C1 segment of cervical spinal cord (tissue), 14 donors: Measurements from ENCODE around the gene OR2H2.

Experiments used
- DNase-seq, 14 donors: peaks; one replicate each; lab custom pipeline; 2025; lab: John Stamatoyannopoulos, UW

OR2H2 gene

DNA sequence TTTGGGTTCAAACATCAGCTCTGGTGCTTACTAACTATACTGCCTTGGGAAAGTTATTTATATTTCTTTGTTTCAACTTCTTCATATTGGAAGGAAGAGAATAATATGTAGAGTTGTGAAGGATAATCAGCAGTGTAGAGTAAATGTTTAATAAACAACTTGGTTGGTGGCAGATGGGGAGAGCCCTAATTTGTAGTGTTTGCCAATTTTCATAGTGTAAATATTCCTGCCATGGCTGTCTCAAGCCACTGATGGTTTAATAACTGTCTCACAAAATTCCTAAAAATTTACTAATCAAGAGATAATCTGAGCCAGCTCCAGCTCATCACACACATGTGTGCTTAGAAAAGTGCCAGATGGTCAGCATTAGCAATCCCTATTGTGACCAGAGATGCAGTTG is at the start of gene OR2H2:
OR2H2 (plus strand) TSS at position 301 of the 400 bp plus-strand sequence. CDS start 2,824 bp downstream, outside the sequence.
- DNase-seq = no peak

DNA sequence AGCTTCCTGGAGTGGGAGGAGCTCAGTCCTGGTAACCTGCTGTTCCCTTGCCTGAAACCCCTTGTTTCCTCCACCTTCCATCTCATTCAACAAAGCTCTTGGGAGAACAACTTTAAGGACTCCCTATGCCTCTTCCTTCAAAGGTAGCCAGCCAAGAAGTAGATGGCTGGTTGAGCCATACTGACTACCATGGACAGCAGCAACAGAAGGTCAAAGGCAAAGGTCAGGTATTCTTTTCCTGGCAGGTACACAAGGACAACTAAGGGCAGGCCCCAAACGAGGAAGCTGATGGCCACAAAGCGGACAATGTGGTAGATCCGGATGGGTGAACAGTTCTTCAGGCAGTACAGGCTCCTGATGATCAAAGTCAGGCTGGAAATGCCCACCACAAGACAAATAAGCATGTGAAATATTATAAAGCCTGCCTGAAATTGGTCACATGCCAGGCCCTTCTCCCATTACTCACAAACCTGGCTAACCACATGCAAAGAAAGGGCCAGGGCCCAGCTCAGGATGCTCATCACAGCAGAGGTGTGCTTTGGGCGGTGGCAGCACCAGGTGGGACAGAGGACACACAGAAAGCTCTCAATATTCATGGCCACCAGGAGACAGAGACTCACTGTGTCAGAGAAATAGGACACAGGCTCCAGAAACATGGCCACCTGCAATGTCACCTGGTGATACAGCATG is 47.1 kb upstream of the OR2H2 start:
- no peak for DNase-seq

DNA sequence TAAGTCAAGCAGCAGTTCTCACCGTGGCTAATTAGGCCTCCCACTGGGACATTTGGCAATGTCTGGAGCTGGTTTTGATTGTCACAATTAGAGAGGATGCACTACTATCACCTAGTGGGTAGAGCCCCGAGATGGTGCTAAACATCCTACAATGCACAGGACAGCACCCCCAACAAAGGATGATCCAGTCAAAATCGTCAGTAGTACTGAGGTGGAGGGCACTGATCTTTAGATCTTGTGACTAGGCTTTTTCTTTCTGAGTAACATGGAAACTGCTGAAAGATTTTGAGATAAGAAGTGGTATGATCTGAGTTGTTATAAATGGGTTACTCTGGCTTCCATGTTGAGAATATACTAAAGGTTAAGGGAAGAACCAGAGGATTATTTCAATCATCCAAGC is 37.3 kb upstream of the OR2H2 start:
- no peak for DNase-seq

GRCh38 chr6:29552512-29553051 is 32.3 kb upstream of the OR2H2 start:
- no peak for DNase-seq

- no peak for DNase-seq
Observed at GRCh38 chr6:29553268-29554057, 31.5 kb upstream of the OR2H2 start.

DNA sequence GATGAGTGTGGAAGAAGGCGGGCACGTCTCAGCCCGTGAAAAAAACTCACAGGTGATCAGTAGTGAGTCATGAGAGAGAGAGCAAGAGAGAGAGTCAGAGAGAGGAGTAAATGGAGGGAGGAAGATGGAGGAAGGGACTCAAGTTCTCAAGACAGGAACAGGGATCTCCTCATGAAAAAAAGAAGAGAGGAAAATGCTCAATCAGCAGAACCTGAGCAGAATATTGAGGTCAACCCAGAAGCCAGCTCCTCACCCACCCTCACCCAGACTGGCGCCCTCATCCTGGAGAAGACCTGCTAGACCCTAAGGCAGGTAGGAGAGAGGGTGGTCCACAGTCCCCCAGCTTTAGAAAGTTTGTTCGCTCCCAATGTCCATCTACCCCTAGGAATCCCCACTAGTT is 30.2 kb upstream of the OR2H2 start:
- no peak for DNase-seq

DNA sequence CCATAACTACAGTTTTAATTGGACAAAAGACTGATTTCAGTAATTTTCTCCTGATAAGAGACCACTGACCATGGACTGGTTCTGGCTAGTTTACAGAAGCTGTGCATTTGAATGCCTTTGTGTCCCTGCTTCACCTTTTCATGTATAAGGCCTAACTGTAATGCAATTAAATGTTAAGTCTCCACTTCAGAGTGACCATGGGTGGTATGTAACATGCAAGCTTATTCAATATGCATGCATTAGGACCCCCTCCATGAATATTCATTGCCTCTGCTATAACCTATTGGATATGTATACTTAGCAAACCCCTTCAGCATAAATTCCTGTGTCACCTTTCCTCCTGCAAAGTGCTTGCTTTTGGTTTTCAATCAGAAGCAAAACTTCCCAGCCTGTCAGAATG is 27.6 kb upstream of the OR2H2 start:
- no peak for DNase-seq

GRCh38 chr6:29558439-29559079 is 26.4 kb upstream of the OR2H2 start:
- DNase-seq = no peak

GRCh38 chr6:29559524-29560287 is 25.2 kb upstream of the OR2H2 start, which contains the start of gene UBD:
TSS of gene UBD (minus strand) at chr6:29559732. CDS start at chr6:29559701, 31 bp downstream.
- DNase-seq = no peak

GRCh38 chr6:29561091-29561490 is 23.8 kb upstream of the OR2H2 start:
- no peak for DNase-seq

- no peak for DNase-seq
Observed at GRCh38 chr6:29561606-29562181, 23.2 kb upstream of the OR2H2 start.

DNA sequence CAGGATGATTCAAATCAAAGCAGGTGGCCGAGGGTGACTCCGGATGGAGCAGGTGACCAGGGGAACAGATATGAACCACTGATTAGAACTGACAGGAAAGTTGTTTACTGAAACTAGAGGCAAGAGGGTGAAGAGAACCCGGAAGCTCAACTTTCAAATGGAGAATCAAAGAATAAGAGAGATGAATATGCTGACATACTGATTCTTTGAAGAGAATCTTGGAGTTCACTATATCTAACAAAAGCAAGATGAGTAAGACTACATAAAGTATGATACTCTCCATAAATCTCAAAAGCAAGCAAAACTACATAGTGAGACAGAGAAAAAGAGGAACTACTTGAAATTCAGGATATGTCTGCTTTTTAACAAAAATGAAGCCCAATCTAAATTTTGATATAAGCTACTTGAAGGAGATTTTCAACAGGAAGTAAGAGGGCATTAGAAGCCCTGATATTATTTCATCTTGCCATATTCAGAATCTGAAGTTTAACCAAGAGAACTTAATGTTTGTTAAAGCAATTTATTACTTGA is 21.4 kb upstream of the OR2H2 start:
- DNase-seq = no peak

DNA sequence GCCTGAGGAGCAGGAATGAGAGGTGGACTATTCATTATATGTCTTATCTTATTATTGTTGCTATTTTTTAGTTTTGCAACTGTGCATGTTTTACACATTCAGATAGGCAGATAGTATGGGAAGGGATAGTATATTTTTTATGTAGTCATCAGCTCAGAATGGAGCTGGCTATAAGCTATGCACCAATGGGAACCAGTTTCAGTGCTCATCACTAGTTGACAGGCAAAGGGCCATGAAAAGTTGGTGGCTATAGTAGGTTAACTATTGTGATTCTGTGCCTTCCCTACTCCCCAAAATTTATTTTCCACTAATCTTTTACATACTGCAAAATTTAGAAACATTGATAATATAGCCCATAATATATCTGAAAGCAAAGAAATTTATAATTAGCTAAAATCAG is 20.0 kb upstream of the OR2H2 start:
- no peak for DNase-seq

- no peak for DNase-seq
Observed at GRCh38 chr6:29566856-29567255, 18.1 kb upstream of the OR2H2 start.

DNA sequence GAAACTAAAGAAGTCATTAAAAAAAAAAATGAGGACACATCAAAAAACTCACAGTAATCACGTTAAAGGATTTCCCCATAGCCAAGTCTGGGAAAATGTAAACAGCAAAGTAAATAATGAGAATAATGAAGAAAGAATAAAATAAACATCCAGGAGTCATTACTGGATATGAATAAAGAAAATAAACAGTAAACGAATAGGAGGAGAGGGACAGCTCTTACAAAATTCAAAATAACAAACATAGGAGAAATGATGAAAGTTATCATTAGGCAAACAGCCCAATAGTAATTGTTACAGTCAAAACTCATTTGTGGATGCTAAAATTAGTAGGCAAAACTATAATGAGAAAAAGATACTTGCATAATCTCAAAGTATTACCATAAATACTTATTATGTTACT is 17.4 kb upstream of the OR2H2 start:
- DNase-seq = no peak

GRCh38 chr6:29567991-29568390 is 16.9 kb upstream of the OR2H2 start:
- DNase-seq = no peak

GRCh38 chr6:29576056-29576455 is 8.9 kb upstream of the OR2H2 start:
- no peak for DNase-seq

GRCh38 chr6:29577544-29577943 is 7.4 kb upstream of the OR2H2 start:
- DNase-seq = no peak

- peak in 3 of 14 donors; percentile 3 to 7 (median 5) for DNase-seq
Observed at GRCh38 chr6:29589423-29590048, 4.6 kb downstream of the OR2H2 start.

DNA sequence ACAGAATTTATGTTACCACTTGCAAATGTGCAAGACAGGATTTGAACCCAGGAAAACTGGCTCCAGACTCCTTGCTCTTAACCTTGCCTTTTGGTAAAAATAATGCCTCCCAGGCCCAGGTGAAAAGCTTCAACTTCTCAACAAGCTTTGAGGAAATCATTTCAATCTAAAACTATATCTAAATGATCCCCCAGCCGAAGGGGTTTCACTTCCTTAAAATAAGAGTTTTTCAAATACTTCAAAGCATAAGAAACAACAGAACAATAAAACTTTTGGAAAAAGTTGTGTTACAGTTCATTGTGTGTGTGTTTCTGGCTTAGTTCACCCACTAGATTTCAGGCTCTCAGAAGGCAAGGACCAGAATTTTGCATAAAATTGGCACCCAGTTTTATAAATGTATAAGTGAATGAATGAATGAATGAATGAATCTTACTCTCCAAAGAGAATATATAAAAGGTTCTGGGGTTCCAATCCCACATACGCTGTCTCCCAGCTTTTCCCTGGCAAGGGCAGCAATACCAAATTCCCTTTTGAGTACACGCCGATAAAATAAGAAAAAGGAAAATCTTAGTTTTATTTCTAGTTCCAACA is 5.4 kb downstream of the OR2H2 start:
- no peak for DNase-seq
